GM19023 (cell line): ENCODE measurements around the gene ASAP2.

Source experiments
- ATAC-seq: cut with Tn5 transposase; IDR thresholded peaks from one replicate; pipeline ENCODE4 v1.9.1; 2021; ENCODE audit warnings: mild to moderate bottlenecking, moderate library complexity; ENCODE audit not compliant: unreplicated experiment

The ASAP2 gene

GRCh38 chr2:9373476-9373875 is 166.9 kb downstream of the ASAP2 start:
- ATAC-seq = no peak

DNA sequence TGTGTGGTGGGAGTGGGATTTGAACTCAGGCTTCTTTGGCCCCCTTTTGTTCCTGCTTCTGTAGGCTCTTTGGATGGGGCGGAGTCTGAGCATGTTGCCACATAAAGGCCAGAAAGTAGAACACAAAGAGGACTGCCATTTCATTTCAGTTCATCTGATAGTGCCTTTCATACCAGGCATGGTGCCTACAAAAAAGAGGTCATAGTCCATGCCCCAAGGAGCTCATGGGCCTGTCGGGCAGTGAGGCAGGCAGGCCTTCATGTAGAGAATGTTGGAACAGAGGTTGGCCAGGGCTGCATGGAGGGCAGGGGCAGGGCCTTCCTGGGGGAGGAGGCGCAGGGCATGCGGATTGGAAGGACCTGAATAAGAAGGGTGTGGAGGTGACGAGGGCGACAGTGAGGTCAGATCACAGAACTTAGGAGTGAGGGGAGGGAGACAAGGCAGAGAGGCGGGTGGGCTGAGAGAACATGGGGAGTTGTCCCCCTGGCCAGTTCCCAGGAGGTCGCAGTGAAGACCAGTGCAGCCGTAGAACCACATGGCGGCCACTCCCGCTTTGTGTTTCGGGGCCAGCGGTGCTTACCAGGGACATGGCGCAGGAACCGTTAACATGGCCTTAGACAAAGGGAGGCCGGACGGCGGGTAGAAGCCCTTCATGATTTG is 167.6 kb downstream of the ASAP2 start:
- ATAC-seq = no peak

DNA sequence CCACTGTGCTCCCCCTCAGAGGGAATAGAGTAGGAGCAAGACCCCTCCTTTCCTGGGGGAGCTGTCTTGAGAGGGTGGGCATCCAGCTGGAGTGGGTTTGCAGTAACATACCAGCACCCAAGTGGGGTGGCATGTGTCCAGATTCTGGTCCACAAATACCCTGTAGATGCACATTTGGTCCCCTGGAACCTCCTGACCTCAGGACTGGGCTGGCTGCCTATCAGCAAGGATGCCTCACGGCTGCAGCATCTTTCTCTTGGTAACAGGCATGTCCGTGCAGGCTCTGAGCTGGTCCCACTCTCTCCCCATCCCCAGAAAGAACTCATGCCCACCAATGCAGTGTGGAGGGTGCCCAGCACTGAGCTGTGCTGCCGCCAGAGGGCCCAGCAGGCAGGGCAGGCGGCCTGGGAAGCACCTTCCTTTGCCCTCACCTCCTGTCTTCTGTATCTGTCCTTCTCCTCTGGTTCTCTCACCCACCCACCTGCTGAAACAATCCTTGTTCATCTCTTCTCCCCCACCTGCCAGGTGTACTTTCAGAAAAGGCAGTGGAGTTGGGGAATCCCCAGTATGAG is 169.3 kb downstream of the ASAP2 start:
- ATAC-seq = no peak

DNA sequence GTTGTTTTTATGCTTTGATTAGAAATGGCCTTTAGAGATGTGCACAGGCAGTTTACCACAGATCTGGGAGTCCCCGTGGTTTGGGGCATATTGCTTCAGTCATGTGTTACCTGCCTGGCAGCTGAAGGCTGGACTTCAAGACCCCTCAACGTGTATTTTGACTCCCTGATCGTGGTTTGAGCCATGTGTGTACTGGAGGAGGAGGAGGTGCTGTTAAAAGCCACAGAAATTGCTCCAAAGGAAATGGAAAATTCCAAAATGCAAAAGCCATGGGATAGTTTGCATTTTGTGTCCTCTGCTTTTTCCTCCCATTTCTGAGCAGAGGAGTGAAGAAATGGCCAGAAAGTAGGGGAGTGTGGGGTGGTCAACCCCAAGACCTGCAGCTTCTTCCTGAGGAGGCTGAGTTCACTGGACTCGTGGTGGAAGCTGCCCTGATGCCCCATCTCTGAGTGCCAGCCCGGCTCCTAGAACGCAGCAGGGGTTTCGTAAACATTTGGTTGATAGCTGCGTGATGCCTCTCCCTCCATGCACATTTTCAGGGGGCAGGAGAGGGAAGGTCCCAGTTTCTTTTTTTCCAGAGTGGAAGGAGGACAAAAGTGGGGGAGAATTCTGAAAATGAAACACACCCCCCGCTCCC is 171.0 kb downstream of the ASAP2 start:
- no peak for ATAC-seq

GRCh38 chr2:9378433-9379390 is 172.1 kb downstream of the ASAP2 start:
- no peak for ATAC-seq

DNA sequence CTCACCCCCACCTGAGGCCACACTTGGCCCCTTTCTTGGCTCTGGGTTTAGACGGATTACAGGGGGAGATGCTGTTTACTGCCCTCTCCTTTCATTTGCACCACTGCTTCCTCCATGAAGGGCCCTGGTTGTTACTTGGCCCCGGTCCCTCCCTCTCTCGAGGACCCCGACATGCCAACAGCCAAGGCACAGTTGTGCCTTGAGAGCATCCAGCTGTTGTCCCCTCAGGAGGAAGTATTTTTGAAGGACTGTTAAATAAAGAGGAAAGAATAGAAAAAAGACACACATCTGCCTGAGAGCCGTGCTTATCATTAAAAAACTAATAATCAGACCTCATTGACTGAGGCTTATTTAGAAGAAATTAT is 172.8 kb downstream of the ASAP2 start:
- no peak for ATAC-seq

GRCh38 chr2:9380702-9381628 is 174.4 kb downstream of the ASAP2 start:
- ATAC-seq = no peak

DNA sequence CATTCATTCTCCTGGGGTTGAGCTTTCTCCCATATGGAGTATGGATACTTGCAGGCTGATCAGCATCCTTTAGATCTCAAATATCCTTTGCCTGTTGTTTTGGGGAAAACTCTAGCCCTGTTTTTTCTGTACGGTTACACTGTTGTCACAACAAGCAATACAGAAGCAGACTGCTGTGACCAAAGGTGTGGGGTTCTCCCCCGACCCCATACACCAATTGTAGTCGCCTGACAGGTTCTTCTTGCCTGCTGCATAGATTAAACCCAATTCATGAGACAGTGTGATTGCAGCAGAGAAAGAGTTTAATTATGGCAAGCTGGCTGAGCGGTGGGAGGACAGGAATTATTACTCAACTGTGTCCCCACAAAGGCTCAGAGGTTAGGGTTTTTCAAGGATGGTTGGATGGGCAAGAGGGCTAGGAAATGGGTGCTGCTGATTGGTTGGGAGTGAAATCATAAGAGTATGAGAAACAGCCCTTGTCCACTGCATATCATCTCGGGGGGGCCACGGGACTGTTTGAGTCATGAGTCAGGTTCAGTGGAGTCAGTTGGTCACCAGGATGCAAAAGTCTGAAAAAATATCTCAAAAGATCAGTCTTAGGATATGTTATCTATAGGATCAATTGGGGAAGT is 176.1 kb downstream of the ASAP2 start:
- no peak for ATAC-seq

DNA sequence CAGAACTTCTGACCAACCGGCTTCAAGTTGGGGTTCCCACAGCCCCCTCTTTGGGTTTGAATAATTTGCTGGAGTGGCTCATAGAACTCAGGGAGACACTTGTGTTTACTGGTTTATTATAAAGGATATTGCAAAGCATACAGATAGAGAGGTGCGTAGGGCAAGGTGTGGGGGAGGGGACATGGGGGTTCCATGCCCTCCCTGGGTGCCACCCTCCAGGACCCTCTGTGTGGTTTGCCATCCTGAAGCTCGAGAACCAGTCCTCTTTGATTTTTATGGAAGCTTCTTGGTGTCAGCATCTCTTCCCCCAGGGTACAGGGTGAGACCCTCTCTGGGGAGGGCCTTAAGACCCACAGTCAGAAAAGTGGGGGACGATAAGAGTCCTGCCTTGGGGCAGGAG is 177.9 kb downstream of the ASAP2 start:
- ATAC-seq = no peak

DNA sequence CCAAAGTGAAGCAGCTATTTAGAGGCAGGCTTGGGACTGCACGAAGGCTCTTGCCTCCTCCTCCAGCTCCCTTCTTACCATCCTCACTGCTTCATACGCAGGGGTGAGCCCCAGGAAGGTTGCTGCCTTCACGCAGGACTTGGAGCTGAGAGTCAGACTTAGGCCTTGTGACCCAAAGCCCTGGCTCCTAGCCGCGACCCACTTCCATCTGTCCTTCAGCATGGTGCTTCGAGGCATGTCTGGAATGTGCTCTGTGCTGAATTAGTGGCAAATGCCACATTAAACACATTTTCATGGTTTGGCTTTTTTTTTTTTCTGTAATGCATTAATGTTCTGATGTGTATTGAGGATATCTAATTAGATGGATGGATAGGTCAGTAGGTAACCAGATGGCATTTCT is 179.2 kb downstream of the ASAP2 start:
- ATAC-seq = no peak

DNA sequence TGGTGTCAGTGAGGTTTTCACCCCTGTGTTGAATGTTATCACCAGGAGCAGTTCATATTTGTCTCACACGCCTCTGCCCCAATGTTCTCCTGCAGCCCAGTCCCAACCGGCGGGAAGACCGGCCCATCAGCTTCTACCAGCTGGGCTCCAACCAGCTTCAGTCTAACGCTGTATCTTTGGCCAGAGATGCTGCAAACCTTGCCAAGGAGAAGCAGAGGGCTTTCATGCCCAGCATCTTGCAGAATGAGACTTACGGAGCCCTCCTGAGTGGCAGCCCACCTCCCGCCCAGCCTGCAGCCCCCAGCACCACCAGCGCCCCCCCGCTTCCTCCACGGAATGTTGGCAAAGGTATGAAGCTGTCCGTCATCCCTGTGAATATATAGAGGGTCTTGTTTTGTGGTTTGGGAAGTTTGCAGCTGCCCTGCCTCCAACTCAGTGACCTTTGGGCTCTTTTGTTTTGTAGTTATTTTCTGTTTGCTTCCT is 181.6 kb downstream of the ASAP2 start:
- ATAC-seq = no peak

DNA sequence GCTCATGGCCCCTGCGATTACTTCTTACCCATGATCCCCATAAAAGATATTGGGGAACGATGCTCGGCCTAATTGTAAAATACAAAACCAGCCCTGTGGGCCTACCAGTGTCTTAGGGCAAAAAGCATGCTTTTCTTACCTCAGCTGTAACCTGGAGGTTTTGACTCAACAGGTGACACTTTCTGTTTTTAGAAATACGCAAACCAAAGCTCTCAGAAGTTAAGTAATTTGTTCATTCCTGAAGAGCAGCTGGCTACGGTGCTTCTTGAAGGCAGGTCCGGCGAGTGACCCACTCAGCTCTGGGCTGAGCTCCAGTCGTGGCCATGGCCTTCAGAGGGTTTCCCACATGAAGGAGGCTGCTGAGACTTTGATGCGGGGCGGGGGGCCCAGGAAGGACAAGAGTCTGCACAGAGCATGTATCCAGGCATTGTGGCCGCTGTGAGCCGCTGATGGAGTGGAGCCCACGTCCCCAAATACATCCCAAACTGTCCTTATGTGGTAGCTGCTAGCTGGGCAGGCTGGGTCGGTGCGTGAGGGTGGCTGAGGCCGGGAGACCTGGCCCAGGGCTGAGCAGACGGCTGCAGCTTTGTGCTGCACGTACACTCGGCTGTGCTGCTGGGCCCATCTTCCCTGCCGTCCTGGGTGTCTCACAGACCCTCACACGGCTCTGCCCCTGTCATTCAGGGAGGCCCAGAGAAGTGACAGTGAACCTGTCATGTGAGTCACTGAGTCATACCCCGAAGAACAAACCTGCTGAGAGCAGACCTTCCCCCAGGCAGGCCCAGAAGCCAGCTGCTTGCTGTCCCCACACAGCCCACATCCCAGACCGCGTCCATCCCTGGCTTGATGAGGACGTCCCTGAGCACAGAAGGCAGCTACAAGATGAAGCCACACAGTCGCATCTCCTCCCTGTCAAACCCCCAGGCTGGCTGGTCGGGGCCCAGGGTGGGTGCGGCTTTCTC is 182.6 kb downstream of the ASAP2 start:
- no peak for ATAC-seq

- ATAC-seq = no peak
These were observed 183.7 kb downstream of the ASAP2 start for GRCh38 chr2:9390151-9390850.

- ATAC-seq = no peak
These were observed 184.4 kb downstream of the ASAP2 start for GRCh38 chr2:9390991-9391390.

DNA sequence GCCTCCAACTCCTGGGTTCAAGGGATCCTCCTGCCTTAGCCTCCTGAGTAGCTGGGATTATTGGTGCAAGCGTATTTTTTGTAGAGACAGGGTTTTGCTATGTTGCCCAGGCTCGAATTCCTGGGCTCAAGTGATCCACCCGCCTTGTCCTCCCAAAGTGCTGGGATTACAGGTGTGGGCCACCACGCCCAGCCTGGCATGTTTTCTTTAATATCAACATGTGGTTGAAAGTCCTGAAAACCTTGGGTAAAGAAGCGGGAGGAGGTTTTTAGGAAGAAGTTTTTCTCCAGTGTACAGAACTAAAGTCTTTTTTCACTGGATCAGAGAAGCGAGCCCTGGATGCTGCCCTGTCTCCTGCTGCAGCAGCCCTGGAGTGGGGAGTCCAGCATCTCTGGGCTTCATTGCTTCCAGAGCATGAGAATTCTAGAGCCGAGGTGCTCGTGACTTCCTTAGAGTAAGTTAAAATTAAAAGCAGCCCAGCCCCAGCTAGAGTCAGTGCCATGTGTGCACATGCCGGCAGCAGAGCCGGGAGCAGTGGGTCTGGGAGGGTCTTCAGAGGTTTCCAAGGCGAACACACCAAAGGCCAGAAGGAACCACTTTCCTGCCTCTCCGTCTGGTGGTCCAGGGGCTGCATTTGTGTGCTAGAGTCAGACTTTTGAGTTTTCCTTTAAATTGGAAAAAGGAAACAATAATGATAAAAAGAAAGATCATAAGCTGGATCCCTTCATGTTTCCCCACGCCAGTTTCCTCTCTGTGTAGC is 185.5 kb downstream of the ASAP2 start:
- no peak for ATAC-seq

DNA sequence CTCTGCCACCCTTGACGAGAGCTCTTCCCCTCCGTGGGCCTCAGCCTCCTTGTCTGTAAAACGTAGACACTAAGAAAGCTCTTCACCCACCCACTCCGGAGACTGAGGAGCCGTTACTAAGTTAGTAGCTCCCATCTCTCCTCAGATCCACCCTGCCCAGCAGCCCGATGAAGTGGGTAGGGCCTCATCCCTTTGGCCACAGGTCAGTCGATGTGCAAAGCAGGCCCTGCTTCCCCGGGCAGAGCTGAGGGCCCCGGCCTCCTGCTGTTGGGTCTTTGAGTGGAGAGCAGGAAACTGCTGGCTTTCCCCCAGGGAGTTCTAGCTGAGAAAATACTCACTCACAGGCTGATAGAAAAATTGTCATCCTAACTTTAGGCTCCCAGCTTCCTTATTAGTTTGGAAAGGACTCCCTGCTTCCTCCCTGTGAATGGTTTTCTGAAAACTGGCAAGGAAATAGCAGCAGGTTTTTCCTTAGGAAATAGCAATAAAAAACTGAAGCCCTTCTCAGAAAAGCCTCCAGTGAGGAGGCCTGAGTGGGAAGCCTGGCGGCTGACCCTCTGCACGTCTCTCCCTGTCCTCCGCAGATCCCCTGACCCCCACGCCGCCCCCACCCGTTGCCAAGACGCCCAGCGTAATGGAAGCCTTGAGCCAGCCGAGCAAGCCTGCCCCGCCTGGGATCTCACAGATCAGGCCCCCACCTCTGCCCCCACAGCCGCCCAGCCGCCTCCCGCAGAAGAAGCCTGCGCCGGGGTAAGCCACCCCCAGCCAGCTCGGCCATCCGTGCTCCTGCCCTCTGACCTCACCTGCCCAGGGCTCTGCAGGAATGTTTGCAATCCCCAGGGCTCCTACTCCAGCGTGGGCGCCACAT is 186.5 kb downstream of the ASAP2 start:
- ATAC-seq = no peak
